Measurements from ENCODE around the gene ARHGEF28. TPM values are rescaled to one million over a fixed set of nuclear protein-coding genes. Genes with fewer than 3 reads are reported as not detected.

ARHGEF28 gene
- polyA plus RNA-seq, 3 donors, result not detected

GRCh38 chr5:73777192-73777591 lies 151.2 kb downstream of the ARHGEF28 start:
- H3K36me3 ChIP-seq (replicated peaks in 1 of 2; ENCODE audit: control insufficient read depth in 1 of 2, insufficient read depth in 2 of 2, low read length in 2 of 2), result no peaks in the 10 kb centered on the region
- H3K79me2 ChIP-seq (ENCODE audit: insufficient read depth, low read length), result no peaks in the 10 kb centered on the region
- no peak overlapping the region for H3K27ac Mint-ChIP-seq
- H3K4me1 Mint-ChIP-seq, result peaks cover 17% of the 10 kb centered on the region
- peaks cover 0 to 2% (median 0%) of the 10 kb centered on the region in 7 donors for H3K9me3 Mint-ChIP-seq
- no peak overlapping the region for H2AFZ ChIP-seq (ENCODE audit: insufficient read depth, low read depth, low read length, poor library complexity, severe bottlenecking)
- H3K4me2 ChIP-seq (replicated peaks; ENCODE audit: extremely low read depth, low read length, poor library complexity, severe bottlenecking), result no peak overlapping the region
- DNase-seq, result no peak
- H4K20me1 ChIP-seq (ENCODE audit: insufficient read depth, low read length), result no peaks in the 10 kb centered on the region
- no peak overlapping the region for H3K4me3 ChIP-seq (replicated peaks in 1 of 3; ENCODE audit: low read depth in 2 of 3, low read length in 3 of 3)
- H3K27me3 ChIP-seq (ENCODE audit: control insufficient read depth in 2 of 2, insufficient read depth in 2 of 2, low read length in 2 of 2), result no peaks in the 10 kb centered on the region
- TF ChIP-seq CTCF (IDR thresholded peaks at IDR 0.05), result no peak
- no CpG with 5 or more reads among the region's 2 CpGs for WGBS (ENCODE audit: insufficient coverage)
- H3K9ac ChIP-seq (ENCODE audit: insufficient read depth, low read length, poor library complexity, severe bottlenecking), result no peak overlapping the region
- intact Hi-C loops (cut with micrococcal nuclease), result no loop called here
- H3K27me3 Mint-ChIP-seq (ENCODE audit: low read depth in 3 of 3), result peaks cover 0 to 2% (median 1%) of the 10 kb centered on the region in 3 donors
- no peak overlapping the region for H3K27ac ChIP-seq (ENCODE audit: low read depth in 1 of 2, low read length in 2 of 2)
- no peaks in the 10 kb centered on the region for H3K36me3 Mint-ChIP-seq
- H3K9me3 ChIP-seq (replicated peaks in 1 of 2; ENCODE audit: control insufficient read depth in 1 of 2, insufficient read depth in 1 of 2, low read length in 2 of 2), result no peaks in the 10 kb centered on the region
- peaks cover 9% of the 10 kb centered on the region in 2 donors for H3K4me1 ChIP-seq (ENCODE audit: control insufficient read depth in 1 of 2, insufficient read depth in 2 of 2, low read length in 2 of 2)
- H3K4me3 Mint-ChIP-seq, result no peak overlapping the region

- Histone ChIP-seq H3K27ac (ENCODE audit: low read depth in 1 of 2, low read length in 2 of 2) (no peak overlapping the region), H4K20me1 (ENCODE audit: insufficient read depth, low read length) (no peaks in the 10 kb centered on the region), H3K9ac (ENCODE audit: insufficient read depth, low read length, poor library complexity, severe bottlenecking) (no peak overlapping the region), H3K36me3 (replicated peaks in 1 of 2; ENCODE audit: control insufficient read depth in 1 of 2, insufficient read depth in 2 of 2, low read length in 2 of 2) (no peaks in the 10 kb centered on the region), H2AFZ (ENCODE audit: insufficient read depth, low read depth, low read length, poor library complexity, severe bottlenecking) (no peak overlapping the region), H3K4me2 (replicated peaks; ENCODE audit: extremely low read depth, low read length, poor library complexity, severe bottlenecking) (no peak overlapping the region), H3K4me1 (ENCODE audit: control insufficient read depth in 1 of 2, insufficient read depth in 2 of 2, low read length in 2 of 2) (peaks cover 9 to 13% of the 10 kb centered on the region in 2 donors), H3K79me2 (ENCODE audit: insufficient read depth, low read length) (no peaks in the 10 kb centered on the region), H3K9me3 (replicated peaks in 1 of 2; ENCODE audit: control insufficient read depth in 1 of 2, insufficient read depth in 1 of 2, low read length in 2 of 2) (no peaks in the 10 kb centered on the region), H3K4me3 (replicated peaks in 1 of 3; ENCODE audit: low read depth in 2 of 3, low read length in 3 of 3) (no peak overlapping the region), H3K27me3 (ENCODE audit: control insufficient read depth in 2 of 2, insufficient read depth in 2 of 2, low read length in 2 of 2) (no peaks in the 10 kb centered on the region)
- Mint-ChIP-seq H3K27me3 (ENCODE audit: low read depth in 3 of 3) (peaks cover 0 to 2% (median 2%) of the 10 kb centered on the region in 3 donors), H3K27ac (no peak overlapping the region), H3K4me3 (no peak overlapping the region), H3K4me1 (peaks cover 29% of the 10 kb centered on the region), H3K9me3 (peaks cover 0 to 2% (median 0%) of the 10 kb centered on the region in 7 donors), H3K36me3 (no peaks in the 10 kb centered on the region)
- no peak for DNase-seq
- 96% methylated on average over 10 of the region's 11 CpGs for WGBS (ENCODE audit: insufficient coverage)
- intact Hi-C loops (cut with micrococcal nuclease), result no loop called here
- TF ChIP-seq CTCF (IDR thresholded peaks at IDR 0.05), result no peak
Measured at GRCh38 chr5:73780302-73781080, 154.5 kb downstream of the ARHGEF28 start.

All from CD14-positive monocyte (primary cell).